ENCODE data around the gene PFKFB2. TPM values are rescaled to one million over a fixed set of nuclear protein-coding genes. Genes with fewer than 3 reads are reported as not detected.

The PFKFB2 gene
- total and polyA plus RNA-seq, 3 donors from 2014 or later = 12.9 to 17.6 (median 13.9) TPM

DNA sequence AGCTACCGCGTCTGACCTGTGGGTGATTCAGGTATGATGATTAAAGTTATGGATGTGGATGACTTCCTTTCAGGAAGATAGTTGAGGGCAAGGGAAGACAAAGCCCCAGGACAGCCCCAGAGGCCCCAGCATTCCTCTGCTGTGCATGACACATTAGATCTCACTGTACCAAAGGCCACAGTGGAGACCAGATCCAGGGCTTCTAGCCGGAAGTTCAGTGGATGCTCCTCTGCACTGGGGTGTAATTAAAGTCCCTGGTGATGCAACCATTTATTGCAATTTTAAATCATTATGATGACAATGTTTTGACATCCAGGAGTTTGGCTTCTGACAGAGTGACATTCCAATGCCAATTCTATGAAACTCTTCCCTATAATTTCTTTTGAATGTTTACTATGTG lies 55.9 kb downstream of the PFKFB2 start:
- Histone ChIP-seq H3K4me1 (no peaks in the 10 kb centered on the region), H3K4me3 (no peak overlapping the region), H3K36me3 (ENCODE audit: low read depth, missing control alignments) (no peaks in the 10 kb centered on the region), H3K27ac (no peak overlapping the region), H3K27me3 (no peaks in the 10 kb centered on the region), H3K9me3 (no peaks in the 10 kb centered on the region)
- WGBS, 2 donors = 74 to 88% methylated on average over 3 of the region's 3 CpGs
- no peak for DNase-seq
- intact Hi-C loops (cut with DNase I; ENCODE audit: low total_unique reads) = no loop called here
- TF ChIP-seq POLR2A (IDR thresholded peaks at IDR 0.05) = no peak
- TF ChIP-seq, protein P1, sequence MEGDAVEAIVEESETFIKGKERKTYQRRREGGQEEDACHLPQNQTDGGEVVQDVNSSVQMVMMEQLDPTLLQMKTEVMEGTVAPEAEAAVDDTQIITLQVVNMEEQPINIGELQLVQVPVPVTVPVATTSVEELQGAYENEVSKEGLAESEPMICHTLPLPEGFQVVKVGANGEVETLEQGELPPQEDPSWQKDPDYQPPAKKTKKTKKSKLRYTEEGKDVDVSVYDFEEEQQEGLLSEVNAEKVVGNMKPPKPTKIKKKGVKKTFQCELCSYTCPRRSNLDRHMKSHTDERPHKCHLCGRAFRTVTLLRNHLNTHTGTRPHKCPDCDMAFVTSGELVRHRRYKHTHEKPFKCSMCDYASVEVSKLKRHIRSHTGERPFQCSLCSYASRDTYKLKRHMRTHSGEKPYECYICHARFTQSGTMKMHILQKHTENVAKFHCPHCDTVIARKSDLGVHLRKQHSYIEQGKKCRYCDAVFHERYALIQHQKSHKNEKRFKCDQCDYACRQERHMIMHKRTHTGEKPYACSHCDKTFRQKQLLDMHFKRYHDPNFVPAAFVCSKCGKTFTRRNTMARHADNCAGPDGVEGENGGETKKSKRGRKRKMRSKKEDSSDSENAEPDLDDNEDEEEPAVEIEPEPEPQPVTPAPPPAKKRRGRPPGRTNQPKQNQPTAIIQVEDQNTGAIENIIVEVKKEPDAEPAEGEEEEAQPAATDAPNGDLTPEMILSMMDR (IDR thresholded peaks at IDR 0.05) = no peak

GRCh38 chr1:207112616-207113296 lies 59.7 kb downstream of the PFKFB2 start:
- WGBS, 2 donors = 55 to 63% methylated on average over 2 of the region's 2 CpGs
- no peaks in the 10 kb centered on the region for H3K9me3 ChIP-seq
- H3K27ac ChIP-seq = no peak overlapping the region
- no peak overlapping the region for H3K4me3 ChIP-seq
- intact Hi-C loops (cut with DNase I; ENCODE audit: low total_unique reads) = no loop called here
- H3K36me3 ChIP-seq (ENCODE audit: low read depth, missing control alignments) = no peaks in the 10 kb centered on the region
- no peak for DNase-seq
- no peaks in the 10 kb centered on the region for H3K27me3 ChIP-seq
- no peaks in the 10 kb centered on the region for H3K4me1 ChIP-seq
- TF ChIP-seq, protein P1 (IDR thresholded peaks at IDR 0.05) = no peak

GRCh38 chr1:207115269-207115668 lies 62.2 kb downstream of the PFKFB2 start:
- Histone ChIP-seq H3K4me1 (no peaks in the 10 kb centered on the region), H3K4me3 (no peak overlapping the region), H3K9me3 (no peaks in the 10 kb centered on the region), H3K36me3 (ENCODE audit: low read depth, missing control alignments) (no peaks in the 10 kb centered on the region), H3K27me3 (no peaks in the 10 kb centered on the region), H3K27ac (no peak overlapping the region)
- intact Hi-C loops (cut with DNase I; ENCODE audit: low total_unique reads) = no loop called here
- TF ChIP-seq, protein P1 (IDR thresholded peaks at IDR 0.05) = no peak
- no peak for TF ChIP-seq POLR2A (IDR thresholded peaks at IDR 0.05)
- DNase-seq = no peak
- WGBS, 2 donors = 78 to 82% methylated on average over 5 of the region's 5 CpGs

- H3K9me3 ChIP-seq = no peaks in the 10 kb centered on the region
- no peak overlapping the region for H3K4me3 ChIP-seq
- H3K27me3 ChIP-seq = no peaks in the 10 kb centered on the region
- intact Hi-C loops (cut with DNase I; ENCODE audit: low total_unique reads) = no loop called here
- H3K27ac ChIP-seq = no peak overlapping the region
- TF ChIP-seq POLR2A (IDR thresholded peaks at IDR 0.05) = no peak
- TF ChIP-seq, protein P1 (IDR thresholded peaks at IDR 0.05) = no peak
- H3K36me3 ChIP-seq (ENCODE audit: low read depth, missing control alignments) = no peaks in the 10 kb centered on the region
- WGBS, 2 donors = 88 to 91% methylated on average over 3 of the region's 3 CpGs
- no peaks in the 10 kb centered on the region for H3K4me1 ChIP-seq
- DNase-seq = no peak
Observed at GRCh38 chr1:207124389-207124788, 71.3 kb downstream of the PFKFB2 start.

DNA sequence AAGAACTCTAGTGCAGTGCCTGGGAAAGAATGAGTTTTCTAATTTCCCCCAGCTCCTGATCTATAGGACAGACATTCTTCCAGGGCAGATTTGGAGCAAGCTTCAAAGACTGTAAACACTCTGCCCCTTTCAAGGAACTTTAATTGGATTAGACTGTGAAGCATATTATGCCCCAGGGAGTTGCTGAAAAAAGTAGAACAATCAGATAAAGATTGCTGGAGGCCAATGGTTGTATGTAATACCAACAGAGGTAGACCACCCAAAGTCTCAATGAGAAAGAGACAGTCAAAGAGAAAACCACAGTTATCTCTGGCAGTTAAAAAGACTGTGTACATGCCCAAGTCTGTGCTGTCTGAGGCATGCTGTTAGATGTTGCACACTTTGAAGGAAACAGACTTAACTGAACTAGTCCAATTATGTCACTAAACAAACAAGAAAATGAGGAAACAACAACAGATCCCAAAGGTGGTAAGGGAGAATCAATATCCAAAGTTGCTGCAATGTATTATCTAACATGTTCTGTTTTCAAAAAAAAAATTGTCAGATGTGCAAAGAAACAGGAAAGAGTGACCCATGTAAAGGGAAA lies 75.4 kb downstream of the PFKFB2 start:
- DNase-seq = no peak
- H3K9me3 ChIP-seq = no peaks in the 10 kb centered on the region
- H3K4me1 ChIP-seq = no peaks in the 10 kb centered on the region
- H3K27ac ChIP-seq = no peak overlapping the region
- H3K27me3 ChIP-seq = no peaks in the 10 kb centered on the region
- H3K36me3 ChIP-seq (ENCODE audit: low read depth, missing control alignments) = no peaks in the 10 kb centered on the region
- intact Hi-C loops (cut with DNase I; ENCODE audit: low total_unique reads) = no loop called here
- no peak overlapping the region for H3K4me3 ChIP-seq
- no peak for TF ChIP-seq POLR2A (IDR thresholded peaks at IDR 0.05)
- TF ChIP-seq, protein P1 (IDR thresholded peaks at IDR 0.05) = no peak
